GM12801 (cell line): ENCODE data around the gene POU2F3.

Source experiments
- CTCF ChIP-seq: IDR thresholded peaks from one replicate; pipeline ENCODE4 v1.5.1; 2011; ENCODE audit warnings: control low read depth; ENCODE audit not compliant: insufficient read length; ENCODE audit errors: extremely low read depth

POU2F3 gene

GRCh38 chr11:120203626-120204025 lies 36.3 kb upstream of the POU2F3 start:
- TF ChIP-seq CTCF, result no peak

- no peak for TF ChIP-seq CTCF
Observed at GRCh38 chr11:120205596-120206161, 34.3 kb upstream of the POU2F3 start.

DNA sequence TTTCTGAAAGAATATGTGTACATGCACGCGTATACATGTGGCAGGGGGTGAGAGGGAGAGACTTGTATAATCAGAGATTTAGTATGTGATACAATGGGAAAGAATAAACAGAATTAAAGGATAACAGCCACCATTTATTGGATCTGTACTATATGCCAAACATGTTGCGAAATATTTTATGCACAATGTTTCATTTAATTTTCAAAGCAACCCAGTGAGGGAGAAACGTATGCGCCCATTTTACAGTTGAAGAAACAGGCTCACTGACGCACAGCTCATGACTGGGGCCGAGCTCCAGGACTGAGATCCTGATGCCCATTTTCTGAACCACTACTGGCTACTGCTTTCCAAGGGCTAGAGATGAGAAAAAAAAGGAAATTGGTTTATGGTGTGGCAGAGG lies 32.4 kb upstream of the POU2F3 start:
- no peak for TF ChIP-seq CTCF

GRCh38 chr11:120208001-120208441 lies 31.9 kb upstream of the POU2F3 start:
- TF ChIP-seq CTCF, result no peak

GRCh38 chr11:120208777-120209176 lies 31.2 kb upstream of the POU2F3 start:
- TF ChIP-seq CTCF, result no peak

GRCh38 chr11:120209746-120210625 lies 30.0 kb upstream of the POU2F3 start:
- no peak for TF ChIP-seq CTCF

DNA sequence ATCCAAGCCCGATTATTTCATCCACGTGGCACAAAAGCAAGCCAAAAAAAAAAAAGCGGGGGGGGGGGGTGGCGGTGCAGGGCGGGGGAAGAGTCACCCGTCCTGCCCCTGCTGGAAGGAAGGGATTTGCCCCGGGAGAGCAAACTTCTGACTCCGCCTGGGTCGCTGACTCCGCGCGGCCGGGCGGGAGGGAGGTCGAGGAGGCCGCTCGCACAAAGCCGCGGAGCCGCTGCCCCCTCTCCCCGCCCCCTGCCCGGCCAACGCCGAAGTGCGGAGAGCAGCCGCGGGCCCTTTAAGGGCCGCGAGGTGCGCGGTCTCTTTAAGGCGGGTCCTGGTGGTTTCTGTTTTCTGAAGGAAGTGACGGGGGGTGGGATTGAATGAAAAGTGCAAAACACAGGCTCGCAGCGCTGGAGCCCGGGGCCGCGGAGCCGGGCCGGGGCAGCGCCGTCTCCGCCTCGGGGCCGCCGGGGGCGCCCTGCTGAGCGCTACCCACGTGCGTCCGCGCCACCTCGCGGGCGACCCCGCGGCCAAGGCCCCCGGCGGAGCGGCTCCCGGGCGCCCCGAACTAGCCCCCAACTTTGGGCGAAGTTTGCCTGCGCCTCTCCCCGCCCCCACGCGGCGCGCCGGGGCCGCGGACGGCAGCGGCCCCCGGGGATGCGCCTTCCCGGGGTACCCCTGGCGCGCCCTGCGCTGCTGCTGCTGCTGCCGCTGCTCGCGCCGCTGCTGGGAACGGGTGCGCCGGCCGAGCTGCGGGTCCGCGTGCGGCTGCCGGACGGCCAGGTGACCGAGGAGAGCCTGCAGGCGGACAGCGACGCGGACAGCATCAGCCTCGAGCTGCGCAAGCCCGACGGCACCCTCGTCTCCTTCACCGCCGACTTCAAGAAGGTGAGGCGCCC lies 29.1 kb upstream of the POU2F3 start, which contains the start of gene OAF:
OAF (plus strand) TSS at position 407 of the 896 bp plus-strand sequence; CDS start at position 655, 248 bp downstream.
- TF ChIP-seq CTCF, result no peak
